Stomach (tissue), 9 donors: ENCODE measurements around the gene SNX32. TPM values are rescaled to one million over a fixed set of nuclear protein-coding genes. Genes with fewer than 3 reads are reported as not detected.

Experiments used
- DNase-seq, 2 donors: peaks; one replicate each; pipeline versions ENCODE4 v3.0.0 to v3.0.0-alpha.2; 2013 to 2019
- H3K27ac ChIP-seq, 5 donors: fragments of 200-600 bp in 4 of 5; sonication (generic) in 4 of 5; one replicate each; pipeline ENCODE4 v1.5.1; 2013 to 2019; ENCODE audit warnings: mild to moderate bottlenecking in 1 of 5, moderate library complexity in 1 of 5
- H3K27me3 ChIP-seq, 3 donors: fragments of 200-600 bp; sonication (generic); one replicate each; pipeline ENCODE4 v1.5.1; 2017 to 2019; ENCODE audit warnings: mixed run types in 1 of 3
- H3K36me3 ChIP-seq, 4 donors: fragments of 200-600 bp; sonication (generic); 1 replicate in 3 of 4; 2 replicates in 1 of 4; pipeline ENCODE4 v1.5.1; 2016 to 2019
- H3K4me1 ChIP-seq, 4 donors: fragments of 200-600 bp; sonication (generic); one replicate each; pipeline ENCODE4 v1.5.1; 2016 to 2019
- H3K4me3 ChIP-seq, 4 donors: fragments of 200-600 bp; sonication (generic) in 3 of 4; one replicate each; pipeline ENCODE4 v1.5.1; 2016 to 2019; ENCODE audit warnings: mild to moderate bottlenecking in 1 of 4
- H3K9me3 ChIP-seq, 4 donors: fragments of 200-600 bp; sonication (generic); one replicate each; pipeline ENCODE4 v1.5.1; 2016 to 2019
- EP300 ChIP-seq: sonication (generic); formaldehyde crosslinking; IDR thresholded peaks from one replicate; pipeline ENCODE4 v1.6.1; 2017; ENCODE audit warnings: antibody characterized with exemption
- POLR2A ChIP-seq, 4 donors: fragments of 450-650 bp; IDR thresholded peaks; one replicate each; pipeline ENCODE4 v1.6.1; 2016; ENCODE audit warnings: antibody characterized with exemption in 4 of 4, control low read depth in 2 of 4, mild to moderate bottlenecking in 1 of 4, moderate library complexity in 1 of 4
- POLR2AphosphoS5 ChIP-seq, 3 donors: sonication (generic); formaldehyde crosslinking; IDR thresholded peaks; one replicate each; pipeline ENCODE4 v1.6.1; 2016; ENCODE audit warnings: antibody characterized with exemption in 3 of 3
- WGBS, 5 donors: extraction: QIAGEN DNeasy Blood & Tissue Kit in 3 of 5; methylation state at CpG; one replicate each; pipeline versions ENCODE4 v1.1.5 to v1.1.7; 2013 to 2018; 5-methylcytosine and 5-hydroxymethylcytosine counted together
- intact Hi-C: fragments of 100-400 bp; cut with DNase I; formaldehyde crosslinking; loops from one replicate; pipeline ENCODE4 v1.15.1; 2023; ENCODE audit warnings: low total_unique reads
- polyA plus RNA-seq, 3 donors: library from polyadenylated mRNA; stranded (reverse); fragments of 200-250 nt; gene quantifications; one replicate each; pipeline ENCODE4 v1.2.3, GENCODE V29; 2013
- total RNA-seq, 5 donors: library from RNA; depleted of rRNA; stranded (reverse); fragments of >200 nt; gene quantifications; one replicate each; pipeline versions ENCODE4 v1.1.0 to v1.2.3, GENCODE V29; 2014 to 2016
- TF ChIP-seq, protein P1 (sequence below), 7 experiments: fragments of 450-650 bp in 4 of 7; fragments of 200-600 bp in 3 of 7; sonication (generic) in 3 of 7; IDR thresholded peaks; one replicate each; pipeline ENCODE4 v1.5.1; 2016 to 2019; ENCODE audit warnings: antibody characterized with exemption in 7 of 7, control low read depth in 2 of 7, mild to moderate bottlenecking in 1 of 7
- donor health status: healthy with polysubstance abuse.
- donor health status: Bipolar disorder and iron deficiency.
- donor health status: healthy.

SNX32 gene
- total and polyA plus RNA-seq, 8 donors = 0.25 to 1.4 (median 0.76) TPM; not detected in 2

DNA sequence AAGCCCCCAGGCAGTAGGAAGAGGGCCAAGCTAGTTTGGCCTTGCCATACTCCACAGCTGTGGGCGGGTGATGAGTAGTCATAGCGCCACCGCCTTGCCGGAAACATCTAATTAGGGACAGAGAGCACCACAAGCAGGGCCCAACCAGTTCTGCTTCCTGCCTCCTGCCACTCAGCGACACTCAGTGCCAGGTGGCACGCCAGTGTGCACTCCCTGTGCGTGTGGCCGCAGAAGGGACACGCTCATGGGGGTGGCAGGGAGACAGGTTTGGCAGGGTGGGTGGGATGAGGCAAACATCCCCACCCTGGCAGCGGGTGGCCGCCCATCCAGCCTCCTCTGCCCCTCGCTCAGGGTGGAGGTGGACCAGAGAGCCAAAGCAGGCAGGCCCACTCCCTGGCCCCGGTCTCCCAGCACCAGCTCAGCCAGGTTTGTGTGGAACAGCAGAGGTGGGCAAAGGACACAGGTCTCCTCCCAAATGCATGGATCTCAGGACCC, 42.0 kb upstream of the SNX32 start:
- peaks cover 22 to 68% (median 68%) of the 10 kb centered on the region in 4 donors for H3K4me1 ChIP-seq
- TF ChIP-seq POLR2A (IDR thresholded peaks at IDR 0.05) = no peak
- TF ChIP-seq POLR2AphosphoS5 (IDR thresholded peaks at IDR 0.05) = peak in 2 of 3 donors; percentile 29 to 67
- no peak for TF ChIP-seq EP300
- TF ChIP-seq, protein P1, sequence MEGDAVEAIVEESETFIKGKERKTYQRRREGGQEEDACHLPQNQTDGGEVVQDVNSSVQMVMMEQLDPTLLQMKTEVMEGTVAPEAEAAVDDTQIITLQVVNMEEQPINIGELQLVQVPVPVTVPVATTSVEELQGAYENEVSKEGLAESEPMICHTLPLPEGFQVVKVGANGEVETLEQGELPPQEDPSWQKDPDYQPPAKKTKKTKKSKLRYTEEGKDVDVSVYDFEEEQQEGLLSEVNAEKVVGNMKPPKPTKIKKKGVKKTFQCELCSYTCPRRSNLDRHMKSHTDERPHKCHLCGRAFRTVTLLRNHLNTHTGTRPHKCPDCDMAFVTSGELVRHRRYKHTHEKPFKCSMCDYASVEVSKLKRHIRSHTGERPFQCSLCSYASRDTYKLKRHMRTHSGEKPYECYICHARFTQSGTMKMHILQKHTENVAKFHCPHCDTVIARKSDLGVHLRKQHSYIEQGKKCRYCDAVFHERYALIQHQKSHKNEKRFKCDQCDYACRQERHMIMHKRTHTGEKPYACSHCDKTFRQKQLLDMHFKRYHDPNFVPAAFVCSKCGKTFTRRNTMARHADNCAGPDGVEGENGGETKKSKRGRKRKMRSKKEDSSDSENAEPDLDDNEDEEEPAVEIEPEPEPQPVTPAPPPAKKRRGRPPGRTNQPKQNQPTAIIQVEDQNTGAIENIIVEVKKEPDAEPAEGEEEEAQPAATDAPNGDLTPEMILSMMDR (IDR thresholded peaks at IDR 0.05) = no peak
- intact Hi-C loops = no loop called here
- H3K4me3 ChIP-seq = no peak overlapping the region
- H3K36me3 ChIP-seq = peaks cover 0 to 11% (median 0%) of the 10 kb centered on the region in 4 donors
- peak; percentile 62 to 72 for DNase-seq
- H3K27ac ChIP-seq = peak overlapping the region in 2 of 5 donors; percentile 8 to 42
- peaks cover 12 to 50% (median 21%) of the 10 kb centered on the region in 3 donors for H3K27me3 ChIP-seq
- H3K9me3 ChIP-seq = no peaks in the 10 kb centered on the region
- WGBS, 5 donors = 19 to 68% (median 45%) methylated on average over 8 to 13 of the region's 13 CpGs

DNA sequence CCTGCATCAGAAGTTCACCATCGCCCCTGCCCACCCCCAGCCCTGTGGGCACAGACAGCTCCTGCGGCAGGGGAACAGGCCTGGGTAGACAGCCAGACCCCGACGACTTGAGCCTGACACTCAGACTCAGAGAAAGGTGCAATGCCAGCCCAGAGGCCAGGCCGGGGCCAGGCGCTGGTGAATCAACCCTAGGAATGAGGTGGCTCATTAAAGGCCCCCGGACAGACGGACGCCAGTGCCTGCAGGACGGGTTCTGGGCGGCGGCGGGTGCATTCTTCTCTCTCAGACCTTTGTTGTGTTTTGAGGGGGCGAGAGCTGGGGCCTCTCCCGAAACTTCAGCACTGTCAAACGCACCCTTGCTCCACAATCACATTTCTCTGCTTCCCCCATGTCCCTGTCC, 41.3 kb upstream of the SNX32 start:
- intact Hi-C loops = no loop called here
- 73 to 89% (median 85%) methylated on average over 11 to 16 of the region's 16 CpGs for WGBS, 5 donors
- H3K27ac ChIP-seq = peak overlapping the region in 2 of 5 donors; percentile 8 to 27
- TF ChIP-seq POLR2A (IDR thresholded peaks at IDR 0.05) (no peak), EP300 (no peak), POLR2AphosphoS5 (IDR thresholded peaks at IDR 0.05) (no peak)
- TF ChIP-seq, protein P1 (IDR thresholded peaks at IDR 0.05) = no peak
- DNase-seq = no peak
- peaks cover 10 to 47% (median 14%) of the 10 kb centered on the region in 3 donors for H3K27me3 ChIP-seq
- no peak overlapping the region for H3K4me3 ChIP-seq
- H3K4me1 ChIP-seq = peaks cover 16 to 61% (median 61%) of the 10 kb centered on the region in 4 donors
- H3K36me3 ChIP-seq = peaks cover 0 to 11% (median 0%) of the 10 kb centered on the region in 4 donors
- no peaks in the 10 kb centered on the region for H3K9me3 ChIP-seq

DNA sequence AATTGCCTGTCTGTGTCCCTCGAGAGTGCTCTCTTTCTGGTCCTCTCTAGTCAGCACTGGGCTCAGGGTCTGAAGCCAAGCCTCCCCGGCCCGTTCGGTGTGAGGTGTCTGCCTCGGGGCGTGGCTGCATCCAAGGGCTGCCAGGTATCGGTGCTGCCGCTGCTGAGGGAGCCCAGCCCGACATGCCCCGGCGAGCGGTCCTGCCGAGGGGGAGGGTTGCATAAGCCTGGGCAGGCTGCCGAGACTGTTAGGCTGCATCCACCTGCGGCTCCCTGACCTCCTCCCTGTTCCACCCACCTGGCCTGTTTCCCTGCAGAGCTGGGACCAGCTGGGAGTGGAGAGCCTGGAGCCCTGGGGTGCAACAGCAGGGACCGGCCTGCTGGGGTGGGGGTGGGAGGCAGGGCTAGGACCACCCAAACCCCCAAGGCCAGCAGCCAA, 40.6 kb upstream of the SNX32 start:
- Histone ChIP-seq H3K4me3 (no peak overlapping the region), H3K9me3 (no peaks in the 10 kb centered on the region), H3K36me3 (peaks cover 0 to 11% (median 0%) of the 10 kb centered on the region in 4 donors), H3K27ac (peak overlapping the region in 3 of 5 donors; percentile 8 to 43 (median 14)), H3K27me3 (peaks cover 3 to 47% (median 7%) of the 10 kb centered on the region in 3 donors), H3K4me1 (peaks cover 9 to 54% (median 54%) of the 10 kb centered on the region in 4 donors)
- peak; percentile 74 to 95 for DNase-seq
- TF ChIP-seq EP300 = no peak
- peak in 1 of 3 donors; percentile 65 for TF ChIP-seq POLR2AphosphoS5 (IDR thresholded peaks at IDR 0.05)
- TF ChIP-seq, protein P1 (IDR thresholded peaks at IDR 0.05) = no peak
- WGBS, 5 donors = 28 to 48% (median 31%) methylated on average over 3 to 16 of the region's 16 CpGs
- intact Hi-C loops = no loop called here

DNA sequence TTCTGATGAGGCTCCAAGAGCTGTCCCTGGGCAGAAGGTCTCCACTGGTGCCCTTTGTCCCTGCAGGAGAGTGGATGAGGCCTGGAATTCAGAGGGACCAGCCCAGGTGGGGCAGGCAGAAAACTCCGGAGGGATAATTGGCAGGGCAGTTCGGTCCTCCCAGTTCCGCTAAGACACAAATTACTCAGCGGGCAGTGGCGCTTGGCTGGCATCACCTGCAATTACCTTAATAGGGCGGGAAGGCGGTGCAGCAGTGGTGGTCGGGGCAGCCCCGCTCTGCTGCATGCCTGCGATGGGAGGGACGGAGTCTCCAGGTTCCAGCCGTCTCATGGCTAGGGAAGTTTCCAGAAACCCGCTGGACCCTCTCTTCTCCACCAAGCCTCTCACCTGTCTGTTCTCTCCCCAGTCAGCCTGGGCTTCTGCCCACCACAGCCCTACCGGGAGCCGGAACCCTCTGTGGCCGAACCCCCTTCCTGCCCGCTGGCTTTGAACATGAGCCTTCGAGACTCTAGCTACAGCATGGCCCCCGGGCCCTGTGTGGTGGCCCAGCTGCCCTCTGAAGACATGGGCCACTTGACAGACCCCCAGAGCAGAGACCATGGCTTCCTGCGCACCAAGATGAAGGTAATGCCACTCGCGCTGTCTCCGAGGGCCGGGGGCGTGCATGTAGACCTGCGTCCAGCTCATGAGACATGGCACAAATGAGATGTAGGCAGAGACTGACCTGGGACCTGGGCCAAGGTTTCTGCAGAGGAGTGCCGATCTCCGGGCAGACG, 40.0 kb upstream of the SNX32 start:
- DNase-seq = no peak
- TF ChIP-seq POLR2A (IDR thresholded peaks at IDR 0.05) = no peak
- TF ChIP-seq, protein P1 (IDR thresholded peaks at IDR 0.05) = no peak
- no peak for TF ChIP-seq EP300
- TF ChIP-seq POLR2AphosphoS5 (IDR thresholded peaks at IDR 0.05) = no peak
- H3K36me3 ChIP-seq = peaks cover 0 to 11% (median 0%) of the 10 kb centered on the region in 4 donors
- no peaks in the 10 kb centered on the region for H3K9me3 ChIP-seq
- H3K4me1 ChIP-seq = peaks cover 3 to 48% (median 47%) of the 10 kb centered on the region in 4 donors
- intact Hi-C loops = no loop called here
- no peak overlapping the region for H3K4me3 ChIP-seq
- peak overlapping the region in 2 of 5 donors; percentile 14 to 43 for H3K27ac ChIP-seq
- H3K27me3 ChIP-seq = peaks cover 0 to 47% (median under 1%) of the 10 kb centered on the region in 3 donors
- 83 to 89% (median 87%) methylated on average over 20 to 29 of the region's 29 CpGs for WGBS, 5 donors
